GM04504 (cell line): ENCODE data around the gene VCAN.
"Not testable (repeated sequence)": the region's sequence is repeated elsewhere in the genome, so short reads cannot be mapped to it uniquely, and the experiment has no call there.

Experiments used
- DNase-seq: peaks from one replicate; pipeline ENCODE4 v3.0.0-alpha.2; 2012; ENCODE audit warnings: low read depth

The VCAN gene

DNA sequence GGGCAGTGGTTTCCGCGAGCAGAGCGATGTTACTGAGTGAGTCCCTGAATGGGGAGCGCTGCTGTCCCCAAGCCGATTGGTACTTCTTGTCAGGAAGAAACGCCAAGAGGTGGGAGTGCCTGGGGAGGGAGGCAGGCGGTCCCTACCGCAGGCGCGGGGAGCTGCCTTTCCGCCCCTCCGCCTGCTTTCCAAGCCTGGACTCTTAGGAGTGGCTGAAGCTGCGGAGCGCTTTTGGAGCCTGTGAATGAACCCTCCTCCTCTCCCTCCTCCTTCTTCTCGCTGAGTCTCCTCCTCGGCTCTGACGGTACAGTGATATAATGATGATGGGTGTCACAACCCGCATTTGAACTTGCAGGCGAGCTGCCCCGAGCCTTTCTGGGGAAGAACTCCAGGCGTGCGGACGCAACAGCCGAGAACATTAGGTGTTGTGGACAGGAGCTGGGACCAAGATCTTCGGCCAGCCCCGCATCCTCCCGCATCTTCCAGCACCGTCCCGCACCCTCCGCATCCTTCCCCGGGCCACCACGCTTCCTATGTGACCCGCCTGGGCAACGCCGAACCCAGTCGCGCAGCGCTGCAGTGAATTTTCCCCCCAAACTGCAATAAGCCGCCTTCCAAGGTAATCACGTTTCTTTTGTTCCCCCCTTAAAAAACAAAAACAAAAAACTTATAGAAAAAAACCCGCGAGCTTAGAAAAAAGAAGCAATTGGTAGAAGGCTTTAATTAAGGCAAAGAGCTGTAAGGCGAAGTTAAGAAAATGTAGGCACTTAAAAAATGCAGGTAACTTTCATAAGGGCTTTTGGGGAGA is at the start of gene VCAN:
Gene VCAN, plus strand, starts transcription at position 340 of the 808 bp plus-strand sequence. CDS start 11,775 bp downstream, outside the sequence.
- DNase-seq = peak; percentile 62

DNA sequence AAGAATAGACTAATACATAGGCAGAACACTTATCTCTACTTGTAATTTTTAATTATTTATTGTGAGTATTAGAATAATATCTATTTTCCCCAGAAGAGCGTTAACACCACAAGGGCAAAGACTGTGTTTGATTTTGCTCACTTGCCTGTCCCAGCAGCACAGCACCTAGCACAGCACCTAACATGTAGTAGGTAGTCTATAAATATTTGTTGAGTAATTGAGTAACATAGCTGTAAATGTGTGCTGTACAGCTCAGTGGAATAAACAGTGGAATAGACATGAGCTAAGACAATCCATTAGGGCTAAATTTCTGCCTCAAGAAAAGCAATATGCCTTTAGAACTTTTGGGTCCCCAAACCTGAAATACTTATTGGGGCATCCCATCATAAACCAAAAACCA is 49.3 kb upstream of the VCAN start:
- DNase-seq = no peak

DNA sequence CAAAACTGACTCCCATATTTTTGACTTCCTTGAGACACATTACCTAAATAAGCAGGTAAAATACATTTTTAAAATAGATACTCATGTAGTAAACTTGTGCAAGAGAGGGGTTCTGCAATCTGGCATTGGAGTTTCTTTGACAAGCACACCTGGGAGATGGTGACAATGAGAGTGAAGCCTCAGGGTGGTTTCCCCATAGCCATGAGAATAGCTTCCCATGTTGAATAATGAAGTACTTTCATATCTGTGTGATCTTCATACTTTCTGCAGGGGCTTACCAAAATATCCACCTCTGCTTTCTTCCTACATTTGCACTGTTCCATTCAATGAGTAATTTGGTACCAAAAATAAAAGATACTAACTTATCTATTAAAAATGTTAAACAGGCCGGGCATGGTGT is 44.7 kb upstream of the VCAN start:
- no peak for DNase-seq

DNA sequence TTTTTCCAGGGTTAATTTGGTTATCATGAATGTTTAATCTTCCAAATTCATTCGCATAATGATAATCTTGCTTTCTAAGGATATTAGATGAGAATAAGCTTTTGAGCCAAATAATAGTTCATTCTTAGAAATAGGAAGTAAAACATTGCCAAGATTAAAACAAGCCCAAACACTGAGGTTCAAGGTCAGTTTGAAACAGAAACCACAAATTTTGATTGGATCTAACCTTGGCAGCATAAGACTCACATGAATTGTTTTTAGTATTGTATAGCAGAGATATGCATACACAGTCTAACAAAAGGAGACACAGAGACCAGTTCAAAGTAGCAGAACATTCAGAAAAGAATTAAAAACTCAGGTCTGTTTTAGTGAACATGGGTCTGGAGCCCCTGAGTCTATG is 43.4 kb upstream of the VCAN start:
- no peak for DNase-seq

DNA sequence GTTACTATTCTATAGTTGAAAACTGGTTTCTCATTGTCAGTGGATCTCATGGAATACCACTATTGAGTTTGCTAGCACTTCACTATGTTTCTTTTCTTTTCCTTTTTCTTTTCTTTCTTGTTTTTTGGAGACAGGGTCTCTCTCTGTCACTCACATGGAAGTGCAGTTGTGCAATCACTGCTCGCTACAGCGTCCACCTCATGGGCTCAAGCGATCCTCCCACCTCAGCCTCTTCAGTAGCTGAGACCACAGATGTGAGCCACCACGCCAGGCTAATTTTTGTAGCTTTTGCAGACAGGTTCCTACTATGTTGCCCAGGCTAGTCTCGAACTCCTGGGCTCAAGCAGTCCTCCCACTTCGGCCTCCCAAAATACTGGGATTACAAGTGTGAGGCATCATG is 42.7 kb upstream of the VCAN start:
- DNase-seq = no peak

DNA sequence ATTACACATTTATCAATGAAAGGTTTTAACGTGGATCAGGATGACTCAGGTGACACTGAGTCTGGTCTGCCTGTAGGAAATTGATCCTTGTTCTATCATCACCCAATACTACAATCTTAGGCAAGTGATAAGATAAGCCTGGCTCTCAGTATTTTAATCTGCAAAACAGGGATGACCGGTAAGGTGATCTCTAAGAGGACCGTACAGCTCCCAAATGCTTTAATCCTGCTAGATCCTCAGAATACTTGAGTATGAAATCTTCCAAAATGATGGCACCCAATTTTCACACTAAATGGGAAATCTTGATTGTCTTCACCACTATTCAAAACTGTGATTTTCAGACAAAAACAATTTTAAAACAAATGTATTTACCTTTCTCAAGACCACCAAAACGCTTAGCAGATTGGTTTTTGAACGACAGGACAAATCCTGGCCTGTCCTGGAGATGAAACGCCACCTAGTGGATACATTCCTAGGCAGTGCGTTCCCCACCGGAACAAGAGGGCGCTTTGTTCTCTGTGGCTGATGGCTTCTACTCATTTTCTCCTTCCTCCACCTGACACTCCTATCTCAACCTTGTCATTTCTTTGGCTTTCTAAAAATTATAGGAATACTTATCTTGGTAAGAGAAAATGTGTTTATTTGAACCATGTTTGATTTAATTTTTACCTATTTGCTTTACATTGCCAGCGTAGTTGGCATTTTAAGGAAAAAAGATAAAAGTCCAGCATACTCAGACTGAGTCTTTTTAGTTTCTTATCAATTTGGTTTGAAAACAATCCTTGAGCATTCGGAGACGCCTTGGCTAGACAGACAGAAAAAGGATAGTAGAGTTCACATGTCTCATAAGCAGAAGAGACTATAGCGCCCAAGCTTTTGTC is 41.2 kb upstream of the VCAN start:
- DNase-seq = peak; percentile 27

DNA sequence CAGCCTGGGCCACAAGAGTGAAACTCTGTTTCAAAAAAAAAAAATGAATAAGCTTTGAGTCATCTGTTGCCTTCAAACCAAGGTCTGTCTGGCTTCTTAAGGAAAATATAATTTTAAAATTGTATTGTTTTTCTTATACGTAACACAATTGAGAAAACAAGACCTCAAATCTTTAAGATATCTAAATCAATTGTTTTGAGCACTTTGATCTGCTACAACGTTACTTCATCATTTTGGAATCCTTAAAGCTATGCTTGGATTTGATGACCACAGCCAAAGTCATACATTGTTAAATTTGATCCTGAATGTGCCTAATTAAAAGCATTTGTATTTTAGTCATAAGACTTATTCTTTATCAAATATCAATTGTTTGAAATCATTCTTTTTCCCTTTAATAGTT is 37.7 kb upstream of the VCAN start:
- DNase-seq = no peak

DNA sequence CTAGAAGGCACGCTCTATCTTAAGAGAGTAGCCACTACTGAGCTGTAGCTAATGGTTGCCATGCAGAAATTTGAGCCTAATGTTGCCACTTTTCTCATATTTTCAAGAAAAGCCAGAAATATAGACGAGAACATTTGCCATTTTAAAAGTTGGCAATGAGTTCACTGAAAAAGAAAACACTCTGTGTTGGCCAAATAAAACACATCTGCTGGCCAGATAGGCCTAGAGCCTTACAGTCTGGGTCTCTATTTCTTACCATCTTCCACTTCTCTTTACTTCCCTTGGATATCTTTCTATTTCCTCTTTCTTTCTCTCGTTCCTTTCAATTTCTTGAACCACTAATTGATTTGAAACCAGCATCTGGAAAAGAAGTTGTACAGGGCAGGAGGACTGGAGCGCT is 36.6 kb upstream of the VCAN start:
- no peak for DNase-seq

DNA sequence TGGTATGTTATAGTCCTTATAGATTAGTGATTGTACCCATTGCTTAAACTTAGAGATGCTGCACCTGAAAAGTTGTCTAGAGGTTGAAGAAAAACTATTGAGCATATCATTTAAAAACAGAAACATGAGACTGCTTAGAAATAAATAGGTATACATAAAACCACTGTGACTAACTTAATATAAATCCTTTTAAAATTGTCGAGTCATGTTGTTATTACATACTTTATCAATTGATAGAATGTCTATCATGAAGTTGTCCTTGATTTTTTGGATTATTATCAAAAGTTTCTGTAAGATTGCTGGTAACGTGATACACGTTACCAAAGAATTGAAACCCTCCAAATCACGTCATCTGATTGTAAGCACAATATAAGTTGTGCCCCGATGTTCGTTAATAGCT is 35.3 kb upstream of the VCAN start:
- DNase-seq = no peak

DNA sequence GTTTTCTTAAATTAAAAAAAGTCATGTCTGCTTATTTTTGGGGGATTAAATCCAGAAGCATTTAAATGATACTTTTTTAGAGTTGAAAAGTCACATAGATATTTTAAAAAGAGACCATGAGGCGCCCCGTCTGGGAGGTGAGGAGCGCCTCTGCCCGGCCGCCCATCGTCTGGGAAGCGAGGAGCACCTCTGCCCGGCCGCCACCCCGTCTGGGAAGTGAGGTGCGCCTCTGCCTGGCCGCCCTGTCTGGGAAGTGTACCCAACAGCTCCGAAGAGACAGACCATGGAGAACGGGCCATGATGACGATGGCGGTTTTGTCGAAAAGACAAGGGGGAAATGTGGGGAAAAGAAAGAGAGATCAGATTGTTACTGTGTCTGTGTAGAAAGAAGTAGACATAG is 33.8 kb upstream of the VCAN start:
- not testable (repeated sequence) for DNase-seq

DNA sequence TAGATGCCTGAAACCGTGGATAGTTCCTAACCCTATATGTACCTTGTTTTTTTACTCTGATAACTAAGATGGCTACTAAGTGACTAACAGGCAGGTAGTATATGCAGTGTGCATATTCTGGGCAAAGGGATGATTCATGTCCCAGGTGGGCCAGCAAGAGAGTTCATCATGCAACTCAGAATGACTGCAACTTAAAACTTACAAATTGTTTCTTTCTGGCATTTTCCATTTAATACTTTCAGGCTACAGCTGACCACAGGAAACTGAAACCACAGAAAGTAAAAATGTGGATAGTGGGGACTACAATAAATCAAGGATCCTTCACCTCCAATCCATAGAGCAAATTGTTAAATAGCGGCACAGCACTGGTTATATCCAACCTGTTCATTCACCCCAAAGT is 30.7 kb upstream of the VCAN start:
- no peak for DNase-seq

DNA sequence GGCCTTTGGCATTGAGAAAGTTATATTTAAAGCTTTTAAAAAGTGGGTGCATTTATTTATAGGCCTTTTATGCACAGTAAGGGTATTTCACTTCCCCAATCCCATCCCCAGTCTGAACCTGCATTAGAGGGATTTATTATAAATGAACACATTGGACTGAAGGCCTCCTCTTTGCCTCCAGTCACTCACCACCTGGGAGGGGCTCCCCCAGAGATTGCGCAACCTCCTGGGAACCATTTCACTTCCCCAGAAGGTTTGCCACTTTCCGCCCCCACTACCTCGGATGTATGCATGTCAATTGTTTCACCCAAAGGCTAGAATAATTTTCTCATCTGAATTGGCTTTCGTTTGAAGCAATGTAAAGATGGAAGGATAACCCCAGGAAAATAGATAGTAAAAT is 29.8 kb upstream of the VCAN start:
- no peak for DNase-seq

DNA sequence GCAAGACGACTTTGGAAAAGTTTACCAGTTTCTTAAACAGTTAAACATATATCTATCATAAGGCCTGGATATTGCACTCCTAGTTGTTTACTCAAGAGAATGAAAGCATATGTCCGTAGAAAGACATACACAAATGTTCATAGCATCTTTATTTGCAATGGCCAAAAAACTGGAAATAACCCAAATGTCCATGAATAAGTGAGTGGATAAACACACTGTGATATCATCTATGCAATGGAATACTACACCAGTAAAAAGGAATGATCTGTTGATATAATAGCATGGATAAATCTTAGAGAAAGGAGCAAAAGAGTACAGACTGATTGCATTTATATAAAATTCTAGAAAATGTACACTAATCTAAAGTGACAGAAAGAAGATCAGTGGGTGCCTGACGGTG is 28.0 kb upstream of the VCAN start:
- no peak for DNase-seq

DNA sequence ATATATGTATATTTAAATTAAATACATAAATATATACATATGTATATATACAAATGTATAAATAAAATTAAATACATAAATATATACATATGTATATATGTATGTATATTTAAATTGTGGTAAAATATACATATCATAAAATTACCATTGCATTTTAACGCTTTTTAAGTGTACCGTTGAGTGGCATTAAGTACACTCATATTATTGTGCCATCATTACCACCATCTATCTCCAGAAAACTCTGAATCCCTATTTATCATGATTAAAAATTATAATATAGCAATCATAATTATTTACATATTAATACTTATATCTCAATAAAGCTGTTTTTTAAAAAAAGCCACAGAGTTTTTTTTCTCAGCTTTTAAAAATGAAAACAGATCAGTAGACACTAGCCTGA is 27.1 kb upstream of the VCAN start:
- no peak for DNase-seq

DNA sequence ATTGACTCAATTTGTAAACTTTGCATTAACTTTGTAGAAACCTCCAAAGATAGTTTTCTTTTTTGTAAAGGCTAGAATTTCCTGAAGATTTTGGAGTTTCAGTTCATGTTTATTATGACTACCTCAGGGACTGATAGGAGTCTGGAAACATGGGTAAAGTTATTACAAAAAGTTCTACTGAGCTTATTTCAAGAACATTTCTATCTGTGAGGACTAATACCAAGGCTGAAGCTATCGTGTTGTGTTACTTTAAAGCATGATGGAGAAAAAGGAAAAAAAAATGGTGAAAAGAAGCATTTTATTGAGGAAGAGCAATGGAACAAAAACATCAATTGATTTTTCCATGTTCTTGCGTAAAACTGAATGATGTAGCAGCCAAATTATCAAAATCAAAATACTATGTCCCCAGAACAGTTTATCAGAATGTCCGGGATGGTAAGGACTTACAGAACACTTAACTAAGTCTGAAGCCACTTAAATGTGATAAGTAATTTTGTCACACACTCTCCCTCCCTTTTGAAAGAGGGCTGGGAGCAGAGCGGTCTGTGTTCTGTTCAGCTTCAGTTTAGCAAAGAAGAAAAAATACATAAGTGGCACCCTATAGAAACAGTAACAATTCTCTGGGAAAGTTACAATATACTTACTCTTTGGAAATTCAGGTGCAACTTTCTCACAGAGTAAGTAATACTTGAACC is 25.1 kb upstream of the VCAN start:
- no peak for DNase-seq

DNA sequence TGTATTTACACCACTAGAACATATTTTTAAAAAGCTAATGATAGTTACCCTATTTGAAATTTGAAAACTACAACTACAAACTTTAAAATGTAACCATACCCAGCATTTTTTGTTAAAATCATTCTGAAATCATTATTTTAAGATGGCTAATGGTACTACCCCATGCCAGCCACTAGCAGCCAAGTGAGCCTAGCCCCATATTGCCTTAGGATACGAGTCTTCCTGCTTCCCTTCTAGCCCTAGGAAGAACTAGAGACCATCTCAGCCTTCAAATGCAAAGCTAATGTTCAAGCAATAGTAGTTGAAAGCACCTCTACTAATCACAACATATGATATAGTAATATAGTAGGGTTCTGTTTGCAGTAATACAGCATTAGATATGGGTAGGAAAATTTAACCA is 24.0 kb upstream of the VCAN start:
- DNase-seq = no peak

DNA sequence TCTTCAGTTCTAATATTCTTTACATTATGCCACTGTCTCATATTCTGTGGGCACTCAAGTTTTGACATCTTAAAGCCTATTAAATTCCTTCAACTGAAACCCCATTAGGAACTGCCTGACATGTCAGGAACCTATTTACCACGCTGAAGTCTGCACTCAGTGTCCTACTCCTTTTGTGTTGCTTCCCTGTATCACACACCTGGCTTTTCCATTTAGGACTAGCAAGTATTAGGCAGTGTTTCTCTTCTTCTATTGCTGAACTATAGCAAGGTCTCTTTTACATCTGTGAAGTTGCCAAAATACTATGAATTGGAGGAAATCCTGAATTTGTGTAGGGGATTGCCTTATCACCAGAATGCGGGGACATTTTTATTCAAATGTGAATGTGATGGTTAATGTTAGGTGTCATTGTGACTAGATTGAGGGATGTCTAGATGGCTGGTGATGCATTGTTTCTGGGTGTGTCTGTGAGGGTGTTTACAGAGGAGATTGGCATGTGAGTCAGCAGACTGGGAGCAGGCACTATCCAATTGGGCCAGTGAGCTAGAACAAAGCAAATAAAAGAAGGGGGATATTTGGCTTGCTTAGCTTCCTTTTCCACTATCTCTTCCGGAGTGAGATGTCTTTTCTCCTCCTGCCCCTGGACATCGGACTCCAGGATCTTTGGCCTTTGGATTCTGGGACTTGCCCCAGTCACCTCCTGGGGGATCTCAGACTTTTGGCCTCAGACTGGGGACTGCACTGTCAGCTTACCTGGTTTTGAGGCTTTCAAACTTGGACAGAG is 21.2 kb upstream of the VCAN start:
- DNase-seq = no peak

DNA sequence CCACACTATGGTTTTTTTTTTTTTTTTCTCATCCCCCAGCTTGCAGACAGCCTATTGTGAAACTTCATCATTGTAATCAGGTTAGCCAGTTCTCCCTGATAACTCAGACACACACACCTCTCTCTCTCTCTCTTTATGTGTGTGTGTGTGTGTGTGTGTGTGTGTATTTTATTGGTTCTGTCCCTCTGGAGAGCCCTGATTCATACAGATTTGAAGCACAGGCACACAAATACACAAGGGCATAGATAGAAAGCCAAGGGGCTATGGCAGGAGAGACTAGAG is 20.6 kb upstream of the VCAN start:
- DNase-seq = no peak

DNA sequence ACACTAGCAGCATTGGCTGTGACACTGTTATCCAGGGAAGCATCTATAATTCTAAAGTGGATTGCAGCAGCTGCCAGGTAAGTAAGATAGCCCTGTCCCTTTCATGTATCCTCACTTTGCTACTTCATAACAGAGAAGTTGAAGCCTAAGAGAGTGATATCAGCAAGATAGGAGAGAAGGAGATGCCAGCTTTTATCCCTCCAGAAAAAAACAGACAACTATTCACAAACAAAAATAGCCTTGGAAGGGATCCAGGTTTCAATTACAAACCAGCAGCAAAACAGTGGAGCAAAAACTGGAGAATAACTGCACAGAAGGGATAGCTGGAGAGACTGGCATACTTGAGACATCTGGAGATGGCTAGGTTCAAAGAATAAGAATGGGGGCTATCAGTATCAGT is 19.6 kb upstream of the VCAN start:
- no peak for DNase-seq

DNA sequence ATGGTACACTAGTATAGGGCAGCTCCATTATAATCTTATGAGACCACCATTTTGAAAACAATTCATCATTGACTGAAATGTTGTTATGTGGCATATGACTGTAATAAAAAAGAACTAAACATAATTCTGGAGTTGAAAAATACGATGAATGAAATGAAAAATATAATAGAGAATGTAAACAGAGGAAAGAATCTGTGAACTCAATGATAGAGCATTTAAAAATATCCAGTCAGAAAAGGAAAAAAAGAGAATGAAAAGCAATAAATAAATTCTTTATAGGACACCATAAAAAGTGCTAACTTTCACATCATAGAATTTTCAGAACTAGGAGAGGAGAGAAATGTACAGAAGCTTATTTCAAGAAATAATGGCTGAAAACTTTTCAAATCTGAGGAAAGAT is 17.6 kb upstream of the VCAN start:
- no peak for DNase-seq

DNA sequence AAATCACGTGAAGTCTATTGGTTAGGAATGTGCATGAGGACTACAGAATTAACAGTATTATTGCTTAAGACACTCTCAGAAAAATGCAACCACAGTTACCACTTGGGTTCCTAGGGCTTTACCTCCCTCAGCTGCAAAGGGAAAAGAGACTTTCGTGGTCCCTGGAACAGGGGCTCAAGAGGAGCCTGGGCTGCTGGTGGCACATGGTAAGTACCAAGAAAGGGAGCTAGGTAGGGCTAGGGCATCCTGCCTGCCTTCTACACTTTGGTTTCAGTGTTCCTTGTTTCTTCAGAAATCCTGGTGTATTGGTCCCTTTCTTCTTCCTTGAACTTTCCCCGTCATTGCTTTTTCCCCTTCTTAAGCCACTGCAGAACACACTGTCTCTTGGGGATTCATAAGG is 7.3 kb upstream of the VCAN start:
- no peak for DNase-seq

DNA sequence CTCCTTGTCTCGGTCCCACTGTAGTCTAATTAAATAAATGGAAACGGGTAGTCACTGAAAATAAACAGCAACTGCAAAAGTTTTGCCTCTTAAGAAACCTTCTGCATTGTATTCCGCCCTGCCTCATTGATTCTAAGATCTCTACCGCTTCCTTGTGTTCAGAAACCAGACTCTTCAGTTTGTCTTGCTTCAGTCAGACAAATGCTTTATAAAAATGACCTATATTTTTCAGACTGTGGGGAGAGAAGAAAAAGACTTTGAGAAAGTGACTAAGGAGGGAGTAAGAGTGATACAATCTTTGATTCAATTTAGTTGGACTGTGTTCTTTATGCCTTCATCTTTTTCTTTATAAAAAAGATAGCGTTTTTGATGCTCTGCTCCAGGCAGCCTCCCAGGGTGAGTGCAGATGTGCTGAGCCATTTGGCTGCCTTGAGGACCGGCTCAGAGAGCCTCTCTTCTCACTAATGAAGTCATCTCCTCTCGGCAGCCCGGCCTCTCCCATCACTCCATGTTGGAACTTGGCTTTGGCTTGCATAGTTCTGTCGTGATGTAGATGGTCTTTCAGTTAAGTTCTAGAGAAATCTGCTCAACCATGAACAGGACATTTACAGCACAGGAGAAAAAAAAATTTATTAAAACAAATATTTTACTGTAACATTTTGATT is 4.0 kb upstream of the VCAN start:
- DNase-seq = no peak
